Measurements from ENCODE around the gene ADORA2A. TPM values are rescaled to one million over a fixed set of nuclear protein-coding genes. Genes with fewer than 3 reads are reported as not detected.

Gene ADORA2A
- total RNA-seq, 2 experiments from 2014 or later = 30.5 to 33.0 TPM

DNA sequence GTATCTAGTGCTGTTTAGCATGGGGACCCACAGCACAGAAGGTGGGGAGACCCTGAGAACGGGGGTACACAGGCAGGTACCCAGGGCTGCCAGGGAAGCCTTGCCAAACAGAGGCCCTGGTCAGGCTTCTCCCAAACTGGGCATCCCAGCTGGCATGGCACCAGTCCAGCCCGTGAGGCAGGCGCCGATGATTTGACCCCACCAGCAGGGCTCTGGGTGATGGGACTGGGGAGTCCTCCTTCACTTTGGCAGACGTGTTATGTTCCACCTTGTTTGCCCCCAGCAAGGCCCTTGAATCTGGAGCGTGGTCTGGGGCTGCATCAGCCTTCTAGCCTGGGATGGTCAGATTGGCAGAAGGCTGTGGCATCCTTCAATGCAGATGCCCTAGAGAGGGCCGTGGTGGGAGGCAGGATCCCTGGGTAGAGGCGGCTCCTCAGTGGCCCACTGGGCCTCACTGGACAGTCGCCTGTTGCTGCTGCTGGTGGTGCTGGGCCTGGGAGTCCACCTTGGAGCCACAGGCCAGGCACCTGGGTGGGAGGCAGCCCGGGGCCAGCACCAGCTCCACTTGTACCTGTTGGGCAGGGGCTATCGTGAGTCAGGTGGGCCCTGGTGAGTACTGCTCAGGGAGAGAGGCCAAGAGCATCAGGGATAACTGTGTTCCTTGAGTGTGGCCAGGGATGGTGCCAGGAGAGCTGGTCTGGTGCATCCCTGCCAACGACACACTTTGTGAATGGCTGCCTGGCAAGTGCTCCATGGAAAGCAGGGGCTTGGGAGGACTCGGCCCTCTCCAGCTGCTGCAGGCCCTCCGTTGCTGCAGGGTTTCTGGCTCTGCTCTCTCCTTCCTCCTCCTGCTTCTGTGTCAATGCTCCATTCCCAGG lies 3.3 kb downstream of the ADORA2A start:
- no peak for DNase-seq
- Mint-ChIP-seq H3K27me3 (no peaks in the 10 kb centered on the region), H3K4me3 (peak overlapping the region; percentile 26), H3K36me3 (peaks cover 11% of the 10 kb centered on the region), H3K9me3 (no peaks in the 10 kb centered on the region), H3K27ac (peak overlapping the region; percentile 94), H3K4me1 (ENCODE audit: low read depth) (peaks cover 85% of the 10 kb centered on the region)
- intact Hi-C loops (cut with micrococcal nuclease) = loop anchor here (5.0 kb wide), 1 partner anchor 158 kb away; the partner anchor contains the start of gene SPECC1L
- ChIA-PET CTCF (interaction anchor here (0.9 to 2.6 kb wide), 2 partner anchors 72 to 99 kb away, joined by 3 to 12 read pairs; no protein-coding TSS in a partner anchor), POLR2A (interaction anchor here (3.6 kb wide), 1 partner anchor 56 kb away, joined by 16 read pairs; no protein-coding TSS in a partner anchor)

DNA sequence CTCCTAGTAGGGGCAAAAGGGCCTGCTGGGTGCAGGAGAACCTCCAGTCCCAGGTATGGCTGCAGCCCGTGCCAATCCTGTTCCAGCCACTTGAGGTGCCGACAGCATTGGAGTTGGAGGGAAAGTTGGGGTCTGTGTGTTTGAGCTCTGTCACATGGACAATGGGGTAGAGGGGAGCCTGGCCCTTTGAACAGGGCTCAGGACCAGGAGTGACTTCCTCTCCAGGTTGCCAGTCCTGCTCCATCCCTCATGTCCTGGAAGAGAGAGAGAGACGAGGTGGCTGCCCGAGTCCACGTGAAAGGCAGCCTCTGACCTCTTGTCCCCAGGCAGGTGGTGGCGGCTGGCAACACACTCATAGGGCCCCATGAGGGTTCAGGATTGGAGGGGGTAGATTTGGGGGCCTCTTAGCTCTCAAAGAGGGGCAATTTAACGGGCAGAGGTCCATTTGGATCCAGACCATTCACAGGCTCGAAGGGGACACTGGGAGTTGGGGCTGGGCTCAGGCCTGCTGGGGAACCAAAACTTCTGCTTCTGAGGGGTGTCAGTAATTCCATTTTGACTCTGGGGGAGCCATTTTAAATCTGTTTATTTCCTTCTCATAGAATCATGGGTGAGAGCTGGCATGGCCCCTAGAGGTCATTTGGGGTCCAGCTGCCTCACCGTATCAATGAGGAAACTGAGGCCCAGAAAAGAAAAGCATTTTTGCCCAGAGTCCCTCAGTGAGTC lies 4.1 kb downstream of the ADORA2A start:
- no peak for DNase-seq
- Mint-ChIP-seq H3K36me3 (peaks cover 11% of the 10 kb centered on the region), H3K4me3 (no peak overlapping the region), H3K4me1 (ENCODE audit: low read depth) (peaks cover 85% of the 10 kb centered on the region), H3K27me3 (no peaks in the 10 kb centered on the region), H3K9me3 (no peaks in the 10 kb centered on the region), H3K27ac (peak overlapping the region; percentile 76)
- ChIA-PET CTCF (interaction anchor here (0.9 to 2.6 kb wide), 3 partner anchors 9 to 98 kb away, joined by 3 to 12 read pairs (median 3); no protein-coding TSS in a partner anchor), POLR2A (no interaction called here)
- intact Hi-C loops (cut with micrococcal nuclease) = loop anchor here (5.0 kb wide), 1 partner anchor 159 kb away; the partner anchor contains the start of gene SPECC1L

DNA sequence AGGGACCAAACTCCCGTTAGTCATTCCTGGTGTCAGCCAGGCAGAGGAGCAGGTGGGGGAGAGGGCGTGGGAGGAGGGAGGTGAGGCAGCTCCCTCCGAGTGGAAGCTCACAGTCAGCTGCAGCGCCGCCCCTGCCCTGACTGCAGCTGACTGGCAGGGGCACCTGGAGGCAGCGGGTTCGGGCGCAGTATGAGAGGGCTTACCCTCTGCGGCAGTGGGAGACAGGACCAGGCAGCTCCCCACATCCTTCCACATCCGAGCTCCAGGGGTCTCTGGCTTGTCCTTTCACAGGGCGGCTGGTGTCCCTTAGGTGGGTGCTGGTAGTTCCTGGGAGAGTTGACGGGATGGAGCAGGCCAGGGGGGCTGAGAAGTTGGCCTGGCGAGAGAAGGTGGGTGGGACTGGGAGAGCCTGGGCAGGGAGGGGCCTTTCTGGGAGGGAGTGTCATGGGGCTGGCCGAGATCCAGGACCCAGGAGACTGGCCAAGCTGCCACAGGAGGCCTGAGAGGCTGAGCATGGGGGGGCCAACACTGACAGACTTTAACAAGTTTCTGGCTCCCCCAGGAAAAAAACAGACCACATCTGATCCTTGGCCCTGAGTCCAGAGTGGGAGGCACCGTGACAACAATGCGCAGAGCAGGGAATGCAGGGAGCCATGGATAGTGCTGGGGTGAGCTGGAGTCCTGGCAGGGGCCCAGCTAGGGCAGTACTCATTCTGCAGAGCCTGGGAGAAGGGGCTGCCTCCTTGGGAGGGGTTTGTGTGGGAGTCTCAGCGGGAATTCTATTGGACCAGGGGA lies 4.9 kb downstream of the ADORA2A start:
- ChIA-PET POLR2A (no interaction called here), CTCF (interaction anchor here (0.9 to 1.1 kb wide), 2 partner anchors 10 to 98 kb away, joined by 3 read pairs; no protein-coding TSS in a partner anchor)
- no peak overlapping the region for H3K4me3 Mint-ChIP-seq
- intact Hi-C loops (cut with micrococcal nuclease) = loop anchor here (5.0 kb wide), 1 partner anchor 160 kb away; the partner anchor contains the start of gene SPECC1L
- no peak for DNase-seq
- H3K36me3 Mint-ChIP-seq = peaks cover 14% of the 10 kb centered on the region
- H3K9me3 Mint-ChIP-seq = no peaks in the 10 kb centered on the region
- no peaks in the 10 kb centered on the region for H3K27me3 Mint-ChIP-seq
- peaks cover 85% of the 10 kb centered on the region for H3K4me1 Mint-ChIP-seq (ENCODE audit: low read depth)
- peak overlapping the region; percentile 76 for H3K27ac Mint-ChIP-seq

DNA sequence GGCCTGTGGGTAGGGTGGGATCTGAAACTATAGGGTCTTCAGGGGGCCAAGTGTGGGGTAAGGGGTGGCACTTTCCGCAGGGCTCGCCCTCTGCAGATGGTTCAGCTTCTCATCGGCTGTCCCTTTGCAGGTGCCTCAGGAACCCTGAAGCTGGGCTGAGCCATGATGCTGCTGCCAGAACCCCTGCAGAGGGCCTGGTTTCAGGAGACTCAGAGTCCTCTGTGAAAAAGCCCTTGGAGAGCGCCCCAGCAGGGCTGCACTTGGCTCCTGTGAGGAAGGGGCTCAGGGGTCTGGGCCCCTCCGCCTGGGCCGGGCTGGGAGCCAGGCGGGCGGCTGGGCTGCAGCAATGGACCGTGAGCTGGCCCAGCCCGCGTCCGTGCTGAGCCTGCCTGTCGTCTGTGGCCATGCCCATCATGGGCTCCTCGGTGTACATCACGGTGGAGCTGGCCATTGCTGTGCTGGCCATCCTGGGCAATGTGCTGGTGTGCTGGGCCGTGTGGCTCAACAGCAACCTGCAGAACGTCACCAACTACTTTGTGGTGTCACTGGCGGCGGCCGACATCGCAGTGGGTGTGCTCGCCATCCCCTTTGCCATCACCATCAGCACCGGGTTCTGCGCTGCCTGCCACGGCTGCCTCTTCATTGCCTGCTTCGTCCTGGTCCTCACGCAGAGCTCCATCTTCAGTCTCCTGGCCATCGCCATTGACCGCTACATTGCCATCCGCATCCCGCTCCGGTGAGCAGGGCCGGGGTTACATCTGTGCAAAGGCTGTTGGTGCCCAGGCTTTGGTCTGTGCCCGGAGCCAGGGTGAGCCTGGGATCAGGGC lies 5.8 kb downstream of the ADORA2A start:
- Mint-ChIP-seq H3K27me3 (no peaks in the 10 kb centered on the region), H3K36me3 (peaks cover 16% of the 10 kb centered on the region), H3K4me1 (ENCODE audit: low read depth) (peaks cover 88% of the 10 kb centered on the region), H3K9me3 (no peaks in the 10 kb centered on the region), H3K27ac (peak overlapping the region; percentile 100), H3K4me3 (no peak overlapping the region)
- DNase-seq = no peak
- POLR2A ChIA-PET = no interaction called here
- intact Hi-C loops (cut with micrococcal nuclease) = loop anchor here (5.0 kb wide), 1 partner anchor 161 kb away; the partner anchor contains the start of gene SPECC1L
- CTCF ChIA-PET = interaction anchor here (1.7 kb wide), 1 partner anchor 69 kb away, joined by 6 read pairs; no protein-coding TSS in a partner anchor

DNA sequence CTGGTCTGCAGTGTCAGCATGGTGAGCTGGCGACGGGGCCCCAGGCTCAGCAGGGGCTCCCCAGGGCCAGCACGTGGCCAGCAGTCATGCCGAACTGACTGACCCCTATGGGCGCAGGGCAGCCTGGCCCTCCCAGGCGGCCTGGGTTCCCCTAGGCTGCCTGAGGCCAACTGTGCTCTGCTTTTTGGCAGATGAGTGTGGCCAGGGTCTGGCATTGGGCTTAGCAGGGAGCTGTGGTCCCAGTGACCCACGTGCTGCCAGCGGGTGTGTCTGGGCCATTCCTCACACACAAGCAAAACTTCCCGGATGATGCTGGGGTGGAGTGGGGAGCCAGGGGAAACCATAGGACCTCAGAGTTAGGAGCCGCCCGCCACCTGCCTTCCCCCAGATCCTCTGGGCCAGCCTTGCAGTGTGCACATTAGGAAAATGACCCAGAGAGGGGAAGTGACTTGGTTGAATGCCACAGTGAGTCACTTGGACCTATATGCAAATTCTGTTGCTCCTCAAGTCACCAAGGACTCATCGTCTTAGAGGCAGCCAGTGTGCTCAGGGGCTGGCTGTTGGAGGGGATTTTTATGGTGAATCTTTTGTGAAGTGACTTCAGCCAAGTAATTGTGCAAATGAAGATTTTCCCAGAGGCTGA lies 6.5 kb downstream of the ADORA2A start:
- POLR2A ChIA-PET = interaction anchor here (0.7 to 3.2 kb wide), 4 partner anchors 9 to 423 kb away, joined by 3 to 21 read pairs (median 10); partner anchors contain the start of gene ADORA2A
- Mint-ChIP-seq H3K4me1 (ENCODE audit: low read depth) (peaks cover 86% of the 10 kb centered on the region), H3K9me3 (no peaks in the 10 kb centered on the region), H3K27ac (peak overlapping the region; percentile 100), H3K27me3 (no peaks in the 10 kb centered on the region), H3K4me3 (peak overlapping the region; percentile 69), H3K36me3 (peaks cover 14% of the 10 kb centered on the region)
- intact Hi-C loops (cut with micrococcal nuclease) = loop anchor here (1.0 to 5.0 kb wide), 3 partner anchors 33 to 162 kb away; partner anchors contain the start of gene SPECC1L
- CTCF ChIA-PET = interaction anchor here (1.1 to 2.9 kb wide), 6 partner anchors 9 to 92 kb away, joined by 4 to 22 read pairs (median 6); no protein-coding TSS in a partner anchor
- peak; percentile 81 for DNase-seq

DNA sequence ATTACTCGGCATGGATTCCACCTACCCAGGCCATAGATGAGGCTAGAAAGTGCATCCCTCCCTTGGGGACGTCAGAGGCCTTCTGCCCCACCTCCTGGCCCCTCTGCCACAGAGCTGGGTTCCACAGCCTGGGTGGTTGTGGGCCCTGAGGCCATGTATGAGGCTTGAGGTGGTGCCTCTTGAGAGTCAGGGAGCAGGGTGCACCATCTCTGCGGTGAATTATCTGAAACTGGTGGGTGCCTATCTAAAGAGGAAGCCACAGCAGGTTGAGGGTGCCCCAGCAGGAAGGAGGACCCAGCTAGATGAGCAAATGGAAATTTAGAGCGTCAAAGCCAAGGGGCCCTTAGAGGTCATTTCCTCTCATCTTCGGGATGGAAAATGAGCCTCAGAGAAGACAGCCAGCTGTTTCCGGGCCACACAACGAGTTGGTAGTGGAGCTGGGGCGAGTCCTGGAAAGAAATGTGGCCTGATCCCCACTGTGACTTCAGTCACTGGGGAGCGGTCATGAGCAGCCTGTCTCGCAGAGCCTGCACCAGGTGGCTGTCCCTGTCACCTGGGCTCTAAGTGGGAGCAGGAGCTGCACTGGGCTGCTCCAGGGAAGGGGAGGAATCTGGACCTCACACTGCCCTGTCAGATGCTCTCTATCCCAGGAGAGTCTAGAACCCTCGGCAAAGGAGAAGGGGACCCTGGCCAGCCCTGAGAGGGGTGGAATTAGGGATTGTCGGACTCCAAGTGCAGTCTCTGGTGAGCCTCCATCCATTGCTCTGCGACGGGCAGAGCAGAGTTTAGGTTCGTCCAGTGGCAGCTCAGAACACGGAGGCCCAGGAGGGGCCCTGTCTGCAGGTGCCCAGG lies 7.3 kb downstream of the ADORA2A start:
- CTCF ChIA-PET = interaction anchor here (1.0 to 2.9 kb wide), 9 partner anchors 9 to 91 kb away, joined by 3 to 22 read pairs (median 6); no protein-coding TSS in a partner anchor
- H3K27ac Mint-ChIP-seq = peak overlapping the region; percentile 100
- H3K27me3 Mint-ChIP-seq = no peaks in the 10 kb centered on the region
- peaks cover 83% of the 10 kb centered on the region for H3K4me1 Mint-ChIP-seq (ENCODE audit: low read depth)
- H3K4me3 Mint-ChIP-seq = peak overlapping the region; percentile 69
- H3K36me3 Mint-ChIP-seq = peaks cover 18% of the 10 kb centered on the region
- no peaks in the 10 kb centered on the region for H3K9me3 Mint-ChIP-seq
- intact Hi-C loops (cut with micrococcal nuclease) = loop anchor here (1.0 to 5.0 kb wide), 3 partner anchors 34 to 162 kb away; partner anchors contain the start of gene SPECC1L
- DNase-seq = peak; percentile 90
- POLR2A ChIA-PET = interaction anchor here (0.7 to 3.2 kb wide), 8 partner anchors 9 to 424 kb away, joined by 3 to 21 read pairs (median 4); partner anchors contain the start of genes ADORA2A and GUCD1

DNA sequence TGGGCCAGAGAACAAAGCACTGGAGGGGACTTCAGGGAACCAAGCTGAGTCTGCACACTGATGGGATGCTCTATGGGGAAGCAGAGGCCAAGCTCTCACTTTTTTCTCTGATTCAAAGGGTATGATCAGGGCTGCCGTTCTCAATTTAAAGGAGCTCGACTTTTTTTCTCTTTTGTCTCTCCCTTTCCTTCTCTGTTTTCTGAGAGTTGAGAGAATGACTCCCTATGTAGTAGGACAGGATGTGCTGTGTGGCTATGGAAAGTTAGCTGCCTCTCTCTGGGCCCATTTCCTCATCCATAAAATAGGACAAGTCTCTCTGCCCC lies 7.9 kb downstream of the ADORA2A start:
- Mint-ChIP-seq H3K4me3 (peak overlapping the region; percentile 69), H3K4me1 (ENCODE audit: low read depth) (peaks cover 79% of the 10 kb centered on the region), H3K27me3 (no peaks in the 10 kb centered on the region), H3K27ac (peak overlapping the region; percentile 100), H3K36me3 (peaks cover 19% of the 10 kb centered on the region), H3K9me3 (no peaks in the 10 kb centered on the region)
- intact Hi-C loops (cut with micrococcal nuclease) = loop anchor here (2.0 kb wide), 1 partner anchor 34 kb away; no protein-coding TSS in a partner anchor
- no peak for DNase-seq
- ChIA-PET POLR2A (interaction anchor here (0.9 to 3.2 kb wide), 7 partner anchors 9 to 120 kb away, joined by 3 to 21 read pairs (median 5); partner anchors contain the start of genes ADORA2A and GUCD1), CTCF (interaction anchor here (1.0 to 2.9 kb wide), 8 partner anchors 9 to 90 kb away, joined by 3 to 22 read pairs (median 6); no protein-coding TSS in a partner anchor)

DNA sequence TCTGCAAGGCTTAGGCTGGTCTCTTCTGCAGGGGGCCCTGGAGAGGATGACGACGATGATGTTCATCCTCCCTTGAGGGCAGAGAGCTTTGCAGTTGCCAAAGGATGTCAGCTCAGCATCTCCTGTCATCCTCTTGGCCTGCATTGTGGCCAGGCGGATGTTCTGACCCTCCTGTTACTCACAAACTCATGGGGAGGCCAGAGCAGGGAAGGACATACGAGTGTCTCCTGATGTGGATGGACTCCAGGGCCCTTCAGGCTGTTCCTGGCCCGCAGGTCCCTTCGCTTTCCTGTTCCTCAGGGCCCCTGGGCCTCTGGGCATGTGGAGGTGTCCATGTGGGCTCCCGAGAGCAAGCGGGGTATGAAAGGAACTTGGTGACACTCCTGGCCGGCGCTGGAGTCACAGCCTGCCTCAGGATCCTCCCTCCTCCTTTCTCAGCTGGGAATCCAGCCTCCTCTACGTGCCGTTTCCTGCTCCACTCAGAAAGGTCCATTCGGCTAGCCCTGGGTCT lies 8.5 kb downstream of the ADORA2A start:
- ChIA-PET POLR2A (interaction anchor here (1.0 to 3.2 kb wide), 6 partner anchors 8 to 119 kb away, joined by 3 to 21 read pairs (median 6); partner anchors contain the start of genes ADORA2A and GUCD1), CTCF (interaction anchor here (0.9 to 2.9 kb wide), 7 partner anchors 8 to 90 kb away, joined by 3 to 22 read pairs (median 7); no protein-coding TSS in a partner anchor)
- peak overlapping the region; percentile 100 for H3K27ac Mint-ChIP-seq
- H3K4me1 Mint-ChIP-seq (ENCODE audit: low read depth) = peaks cover 79% of the 10 kb centered on the region
- H3K9me3 Mint-ChIP-seq = no peaks in the 10 kb centered on the region
- no peaks in the 10 kb centered on the region for H3K27me3 Mint-ChIP-seq
- intact Hi-C loops (cut with micrococcal nuclease) = loop anchor here (2.0 kb wide), 1 partner anchor 35 kb away; no protein-coding TSS in a partner anchor
- peaks cover 23% of the 10 kb centered on the region for H3K36me3 Mint-ChIP-seq
- H3K4me3 Mint-ChIP-seq = no peak overlapping the region
- DNase-seq = no peak

DNA sequence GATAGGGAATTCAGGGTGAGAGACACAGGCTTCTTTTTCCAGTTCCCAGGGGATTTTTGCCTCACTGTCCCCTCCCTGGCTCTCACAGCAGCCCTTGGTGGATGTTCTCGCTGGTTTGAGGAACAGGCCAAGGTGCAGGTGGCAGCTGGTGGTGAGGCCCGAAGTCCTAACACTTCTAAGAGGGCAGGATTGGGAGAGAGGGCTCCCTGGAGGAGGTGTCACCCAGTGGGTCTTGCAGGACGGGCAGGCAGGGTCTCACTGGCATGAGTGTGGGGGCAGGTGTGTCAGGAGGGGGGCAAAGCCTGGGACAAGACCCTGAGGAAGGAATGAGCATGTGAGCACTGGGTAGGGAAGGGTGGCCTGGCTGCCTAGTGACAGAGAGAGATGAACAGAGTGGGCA lies 9.2 kb downstream of the ADORA2A start:
- Mint-ChIP-seq H3K4me3 (no peak overlapping the region), H3K27ac (peak overlapping the region; percentile 100), H3K27me3 (no peaks in the 10 kb centered on the region), H3K4me1 (ENCODE audit: low read depth) (peaks cover 75% of the 10 kb centered on the region), H3K9me3 (no peaks in the 10 kb centered on the region), H3K36me3 (peaks cover 29% of the 10 kb centered on the region)
- ChIA-PET POLR2A (interaction anchor here (1.0 to 3.2 kb wide), 2 partner anchors 10 to 11 kb away, joined by 3 to 16 read pairs; partner anchors contain the start of gene ADORA2A), CTCF (interaction anchor here (0.9 to 2.9 kb wide), 5 partner anchors 12 to 89 kb away, joined by 4 to 22 read pairs (median 13); no protein-coding TSS in a partner anchor)
- DNase-seq = no peak
- intact Hi-C loops (cut with micrococcal nuclease) = no loop called here
